ENCODE measurements around the gene SCUBE1. TPM values are rescaled to one million over a fixed set of nuclear protein-coding genes. Genes with fewer than 3 reads are reported as not detected.
A peak's percentile ranks its signal among the peaks of the same experiment; 100 is the strongest.

The SCUBE1 gene
- total RNA-seq, 4 donors from 2014 or later: 37.3 to 107 (median 75.9) TPM

- 56 to 60% methylated on average over 9 to 18 of the region's 21 CpGs for WGBS, 2 donors (ENCODE audit: low coverage in 1 of 2)
- TF ChIP-seq POLR2A (IDR thresholded peaks at IDR 0.05) (no peak), EP300 (IDR thresholded peaks at IDR 0.05) (no peak), POLR2AphosphoS5 (IDR thresholded peaks at IDR 0.05) (no peak), CTCF (IDR thresholded peaks at IDR 0.05) (no peak)
- no peak for ATAC-seq
Measured at GRCh38 chr22:43308060-43308830, 34.9 kb downstream of the SCUBE1 start.

GRCh38 chr22:43305806-43306205 is 37.4 kb downstream of the SCUBE1 start:
- TF ChIP-seq POLR2AphosphoS5 (IDR thresholded peaks at IDR 0.05) (peak; percentile 84), EP300 (IDR thresholded peaks at IDR 0.05) (no peak)
- WGBS, 2 donors (ENCODE audit: low coverage in 1 of 2): no CpG with 5 or more reads among the region's 8 CpGs
- H3K27ac ChIP-seq: peak overlapping the region; percentile 21 to 86 (median 82)
- no peaks in the 10 kb centered on the region for H3K36me3 ChIP-seq
- H3K27me3 ChIP-seq: no peaks in the 10 kb centered on the region
- H3K4me1 ChIP-seq: peaks cover 0 to 100% (median 43%) of the 10 kb centered on the region in 3 donors
- ATAC-seq: peak; percentile 39
- peak overlapping the region in 1 of 2 donors; percentile 2 for H3K4me3 ChIP-seq
- no peaks in the 10 kb centered on the region for H3K9me3 ChIP-seq

More at GRCh38 chr22:43308060-43308830, 34.9 kb downstream of the SCUBE1 start:
- H3K9me3 ChIP-seq: no peaks in the 10 kb centered on the region
- no peaks in the 10 kb centered on the region for H3K36me3 ChIP-seq
- no peaks in the 10 kb centered on the region for H3K27me3 ChIP-seq
- H3K4me1 ChIP-seq: peaks cover 0 to 100% (median 30%) of the 10 kb centered on the region in 3 donors
- no peak overlapping the region for H3K4me3 ChIP-seq
- peak overlapping the region; percentile 4 to 86 (median 82) for H3K27ac ChIP-seq

GRCh38 chr22:43304831-43305590 is 38.2 kb downstream of the SCUBE1 start:
- no peak for TF ChIP-seq POLR2A (IDR thresholded peaks at IDR 0.05)
- TF ChIP-seq CTCF (IDR thresholded peaks at IDR 0.05): no peak
- no peak for TF ChIP-seq POLR2AphosphoS5 (IDR thresholded peaks at IDR 0.05)
- H3K27ac ChIP-seq: peak overlapping the region; percentile 21 to 86 (median 82)
- no peaks in the 10 kb centered on the region for H3K36me3 ChIP-seq
- no peaks in the 10 kb centered on the region for H3K9me3 ChIP-seq
- peaks cover 0 to 100% (median 48%) of the 10 kb centered on the region in 3 donors for H3K4me1 ChIP-seq
- 46 to 63% methylated on average over 4 to 9 of the region's 18 CpGs for WGBS, 2 donors (ENCODE audit: low coverage in 1 of 2)
- no peaks in the 10 kb centered on the region for H3K27me3 ChIP-seq
- H3K4me3 ChIP-seq: peak overlapping the region in 1 of 2 donors; percentile 2
- ATAC-seq: no peak

GRCh38 chr22:43303751-43304150 is 39.4 kb downstream of the SCUBE1 start:
- H3K36me3 ChIP-seq: no peaks in the 10 kb centered on the region
- H3K4me1 ChIP-seq: peaks cover 0 to 100% (median 48%) of the 10 kb centered on the region in 3 donors
- 84 to 92% methylated on average over 5 to 6 of the region's 11 CpGs for WGBS, 2 donors (ENCODE audit: low coverage in 1 of 2)
- no peaks in the 10 kb centered on the region for H3K27me3 ChIP-seq
- no peak for ATAC-seq
- H3K9me3 ChIP-seq: no peaks in the 10 kb centered on the region
- TF ChIP-seq POLR2A (IDR thresholded peaks at IDR 0.05) (no peak), CTCF (IDR thresholded peaks at IDR 0.05) (no peak), POLR2AphosphoS5 (IDR thresholded peaks at IDR 0.05) (no peak), EP300 (IDR thresholded peaks at IDR 0.05) (no peak)
- no peak overlapping the region for H3K4me3 ChIP-seq
- peak overlapping the region in 2 of 4 donors; percentile 81 to 90 for H3K27ac ChIP-seq

- no peaks in the 10 kb centered on the region for H3K27me3 ChIP-seq
- H3K4me3 ChIP-seq: no peak overlapping the region
- peaks cover 0 to 100% (median 48%) of the 10 kb centered on the region in 3 donors for H3K4me1 ChIP-seq
- 96% methylated on average over 4 of the region's 8 CpGs; no CpG with 5 or more reads in 1 of the 2 donors for WGBS, 2 donors (ENCODE audit: low coverage in 1 of 2)
- no peaks in the 10 kb centered on the region for H3K9me3 ChIP-seq
- no peaks in the 10 kb centered on the region for H3K36me3 ChIP-seq
- TF ChIP-seq EP300 (IDR thresholded peaks at IDR 0.05) (no peak), CTCF (IDR thresholded peaks at IDR 0.05) (no peak), POLR2A (IDR thresholded peaks at IDR 0.05) (no peak), POLR2AphosphoS5 (IDR thresholded peaks at IDR 0.05) (no peak)
- H3K27ac ChIP-seq: peak overlapping the region; percentile 15 to 90 (median 54)
- ATAC-seq: no peak
Measured at GRCh38 chr22:43303166-43303565, 40.0 kb downstream of the SCUBE1 start.

Data from gastroesophageal sphincter (tissue), 4 donors.